Brain microvascular endothelial cell (primary cell): ENCODE data around the gene PKN1.

Experiments used
- DNase-seq: peaks from one replicate; pipeline ENCODE4 v3.0.0-alpha.2; 2020
- H3K27ac ChIP-seq: fragments of 250-450 bp; sonication (Bioruptor Pico); 2 replicates; pipeline ENCODE4 v1.5.1; 2020; ENCODE audit warnings: mild to moderate bottlenecking, moderate library complexity
- H3K27me3 ChIP-seq: fragments of 250-450 bp; sonication (Bioruptor Pico); replicated peaks from 2 replicates; pipeline ENCODE4 v1.5.1; 2020; ENCODE audit warnings: mild to moderate bottlenecking
- H3K36me3 ChIP-seq: fragments of 250-450 bp; sonication (Bioruptor Pico); replicated peaks from 2 replicates; pipeline ENCODE4 v1.5.1; 2020; ENCODE audit warnings: mild to moderate bottlenecking
- H3K4me3 ChIP-seq: 2 replicates; pipeline ENCODE4 v1.5.1; 2011; ENCODE audit warnings: low read depth, mild to moderate bottlenecking, control low read depth, low read length, moderate library complexity
- CTCF ChIP-seq: IDR thresholded peaks from 2 replicates; pipeline ENCODE4 v1.5.1; 2011; ENCODE audit warnings: low read depth, mild to moderate bottlenecking, moderate library complexity, low read length, control low read depth, inconsistent platforms; ENCODE audit errors: missing control alignments
- in situ Hi-C: cut with HindIII; loops from 2 replicates; pipeline ENCODE4 v1.10.0; 2017; ENCODE audit warnings: low sequenced_read_pairs, low pct_ligation_motif_present

The PKN1 gene

DNA sequence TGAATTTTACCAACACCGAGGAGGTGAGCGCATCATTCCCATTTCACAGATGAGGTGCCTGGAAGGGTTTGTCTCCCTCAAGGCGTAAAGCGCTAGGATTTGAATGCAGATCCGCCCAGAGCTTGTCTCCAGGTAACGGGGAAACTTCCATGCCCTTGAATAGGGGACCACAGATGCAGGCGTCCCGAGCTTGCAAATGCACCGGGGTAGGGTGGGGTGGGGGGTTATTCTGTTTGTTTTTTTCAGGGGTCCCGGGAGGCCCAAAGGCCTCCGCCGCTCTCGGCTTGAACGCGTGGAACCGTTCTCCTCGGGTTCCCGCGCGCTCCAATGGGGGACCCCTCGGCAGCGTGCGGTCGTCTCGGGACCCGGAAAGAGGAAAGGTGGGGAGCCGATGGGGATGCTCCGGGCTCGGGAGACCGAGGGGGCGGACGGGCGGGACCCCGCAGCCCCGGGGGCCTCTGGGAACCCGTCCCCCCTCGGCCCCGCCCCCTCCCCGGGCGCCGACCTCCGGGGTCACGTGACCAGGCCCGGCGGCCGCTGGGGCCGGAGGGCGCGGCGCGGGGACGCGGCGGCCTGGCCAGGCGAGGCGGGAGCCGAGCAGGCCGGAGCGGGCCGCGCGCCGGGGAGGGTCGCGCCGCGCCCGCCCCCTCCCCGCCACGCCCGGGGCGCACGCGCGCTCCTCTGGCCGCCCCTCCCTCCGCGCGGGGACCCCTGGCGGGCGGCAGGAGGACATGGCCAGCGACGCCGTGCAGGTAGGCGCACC is at the start of gene PKN1:
TSS of gene PKN1 (plus strand) at position 516 of the 763 bp plus-strand sequence. CDS start at position 732, 216 bp downstream.
- Histone ChIP-seq H3K4me3 (peak within 1 kb of the TSS; percentile 69), H3K27ac (peak within 1 kb of the TSS; percentile 34), H3K36me3 (peaks cover 2% of the 10 kb centered on the region), H3K27me3 (no peaks in the 10 kb centered on the region)
- no peak for DNase-seq
- no peak for TF ChIP-seq CTCF
- in situ Hi-C loops: no loop called here

GRCh38 chr19:14383661-14384555 is 49.2 kb upstream of the PKN1 start:
- in situ Hi-C loops: no loop called here
- no peak overlapping the region for H3K4me3 ChIP-seq
- peak overlapping the region; percentile 65 for H3K27ac ChIP-seq
- no peaks in the 10 kb centered on the region for H3K27me3 ChIP-seq
- DNase-seq: peak; percentile 38
- H3K36me3 ChIP-seq: peaks cover 8% of the 10 kb centered on the region
- TF ChIP-seq CTCF: no peak

DNA sequence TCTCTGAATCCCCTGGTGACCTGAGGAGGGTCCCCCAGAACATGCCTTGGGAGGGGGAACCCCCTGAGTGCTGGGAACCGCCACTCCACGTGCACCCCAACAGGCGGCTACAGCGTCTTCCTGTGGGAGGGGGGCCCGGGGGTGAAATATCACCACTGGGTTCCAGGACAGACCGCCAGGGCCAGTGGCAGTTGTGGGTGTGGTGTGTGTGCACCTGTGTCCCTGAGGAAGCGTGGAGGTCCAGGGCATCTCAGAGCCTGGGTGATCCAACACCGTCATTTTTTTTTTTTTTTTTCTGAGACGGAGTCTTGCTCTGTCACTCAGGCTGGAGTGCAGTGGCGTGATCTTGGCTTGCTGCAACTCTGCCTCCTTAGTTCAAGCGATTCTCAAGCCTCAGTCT is 47.6 kb upstream of the PKN1 start:
- peaks cover 9% of the 10 kb centered on the region for H3K36me3 ChIP-seq
- no peak for DNase-seq
- no peaks in the 10 kb centered on the region for H3K27me3 ChIP-seq
- in situ Hi-C loops: no loop called here
- TF ChIP-seq CTCF: no peak
- no peak overlapping the region for H3K4me3 ChIP-seq
- H3K27ac ChIP-seq: no peak overlapping the region

DNA sequence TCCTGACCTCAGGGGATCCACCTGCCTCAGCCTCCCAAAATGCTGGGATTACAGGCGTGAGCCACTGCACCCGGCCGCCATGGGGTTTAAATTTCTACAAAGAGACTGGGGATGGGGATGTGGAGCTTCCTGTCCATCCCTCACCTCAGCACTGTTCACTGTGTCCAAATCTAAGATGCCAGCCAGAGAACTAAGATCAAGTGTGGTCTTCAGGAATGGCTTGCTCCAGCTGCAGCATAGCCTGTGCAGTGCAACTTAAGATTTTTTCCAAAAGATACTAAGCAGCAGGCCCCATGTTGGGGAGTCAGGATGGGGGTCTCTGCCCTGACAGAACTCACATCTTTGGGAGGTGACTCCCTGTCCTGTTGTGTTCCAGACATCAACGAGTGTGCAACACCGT is 42.6 kb upstream of the PKN1 start:
- in situ Hi-C loops: no loop called here
- Histone ChIP-seq H3K4me3 (no peak overlapping the region), H3K36me3 (peaks cover 46% of the 10 kb centered on the region)

GRCh38 chr19:14391156-14391821 is 41.8 kb upstream of the PKN1 start:
- DNase-seq: no peak
- in situ Hi-C loops: no loop called here
- peaks cover 50% of the 10 kb centered on the region for H3K36me3 ChIP-seq

More for the DNA sequence above, 42.6 kb upstream of the PKN1 start:
- no peak for DNase-seq
- no peaks in the 10 kb centered on the region for H3K27me3 ChIP-seq
- no peak overlapping the region for H3K27ac ChIP-seq
- TF ChIP-seq CTCF: no peak

More at GRCh38 chr19:14391156-14391821, 41.8 kb upstream of the PKN1 start:
- H3K4me3 ChIP-seq: no peak overlapping the region
- no peaks in the 10 kb centered on the region for H3K27me3 ChIP-seq
- no peak for TF ChIP-seq CTCF
- H3K27ac ChIP-seq: no peak overlapping the region
